ENCODE results near the gene GPLD1. TPM values are rescaled to one million over a fixed set of nuclear protein-coding genes. Genes with fewer than 3 reads are reported as not detected.
"Not testable (repeated sequence)": the region's sequence is repeated elsewhere in the genome, so short reads cannot be mapped to it uniquely, and the experiment has no call there.

GPLD1 gene
- total and polyA plus RNA-seq, 4 donors, result 7.7 to 13.1 (median 10.4) TPM

- Histone ChIP-seq H3K27ac (ENCODE audit: low read depth, low read length) (no peak overlapping the region), H3K4me3 (ENCODE audit: low read depth, low read length) (no peak overlapping the region), H3K9me3 (ENCODE audit: control insufficient read depth, insufficient read depth, low read length) (no peaks in the 10 kb centered on the region), H3K27me3 (ENCODE audit: control insufficient read depth, insufficient read depth, low read length) (no peaks in the 10 kb centered on the region), H3K4me1 (ENCODE audit: control insufficient read depth, insufficient read depth, low read length) (peaks cover 3% of the 10 kb centered on the region), H3K36me3 (ENCODE audit: control insufficient read depth, insufficient read depth, low read length) (peaks cover 11% of the 10 kb centered on the region)
- peak in 1 of 6 donors; percentile 70 for DNase-seq (ENCODE audit: low read depth in 4 of 6, low spot score in 6 of 6)
- 67% methylated on average over 9 of the region's 13 CpGs for WGBS (ENCODE audit: insufficient coverage)
Measured at GRCh38 chr6:24522228-24523176, 33.1 kb upstream of the GPLD1 start.

- DNase-seq (ENCODE audit: low read depth in 4 of 6, low spot score in 6 of 6), result peak in 2 of 6 donors; percentile 10 to 19
- WGBS (ENCODE audit: insufficient coverage), result 23% methylated on average over 3 of the region's 6 CpGs
- no peak overlapping the region for H3K27ac ChIP-seq (ENCODE audit: low read depth, low read length)
Measured at GRCh38 chr6:24520929-24521546, 31.7 kb upstream of the GPLD1 start.

GRCh38 chr6:24517659-24518543 lies 28.5 kb upstream of the GPLD1 start:
- WGBS (ENCODE audit: insufficient coverage), result no CpG with 5 or more reads among the region's 4 CpGs
- DNase-seq (ENCODE audit: low read depth in 4 of 6, low spot score in 6 of 6), result no peak
- Histone ChIP-seq H3K27me3 (ENCODE audit: control insufficient read depth, insufficient read depth, low read length) (no peaks in the 10 kb centered on the region), H3K36me3 (ENCODE audit: control insufficient read depth, insufficient read depth, low read length) (peaks cover 26% of the 10 kb centered on the region), H3K4me3 (ENCODE audit: low read depth, low read length) (no peak overlapping the region), H3K27ac (ENCODE audit: low read depth, low read length) (no peak overlapping the region), H3K9me3 (ENCODE audit: control insufficient read depth, insufficient read depth, low read length) (no peaks in the 10 kb centered on the region), H3K4me1 (ENCODE audit: control insufficient read depth, insufficient read depth, low read length) (peaks cover 3% of the 10 kb centered on the region)

More at GRCh38 chr6:24520929-24521546, 31.7 kb upstream of the GPLD1 start:
- no peak overlapping the region for H3K4me3 ChIP-seq (ENCODE audit: low read depth, low read length)
- H3K9me3 ChIP-seq (ENCODE audit: control insufficient read depth, insufficient read depth, low read length), result no peaks in the 10 kb centered on the region
- H3K4me1 ChIP-seq (ENCODE audit: control insufficient read depth, insufficient read depth, low read length), result peaks cover 3% of the 10 kb centered on the region
- H3K27me3 ChIP-seq (ENCODE audit: control insufficient read depth, insufficient read depth, low read length), result no peaks in the 10 kb centered on the region
- H3K36me3 ChIP-seq (ENCODE audit: control insufficient read depth, insufficient read depth, low read length), result peaks cover 11% of the 10 kb centered on the region

- Histone ChIP-seq H3K4me3 (ENCODE audit: low read depth, low read length) (no peak overlapping the region), H3K9me3 (ENCODE audit: control insufficient read depth, insufficient read depth, low read length) (no peaks in the 10 kb centered on the region), H3K36me3 (ENCODE audit: control insufficient read depth, insufficient read depth, low read length) (peaks cover 25% of the 10 kb centered on the region), H3K27ac (ENCODE audit: low read depth, low read length) (no peak overlapping the region), H3K4me1 (ENCODE audit: control insufficient read depth, insufficient read depth, low read length) (no peaks in the 10 kb centered on the region), H3K27me3 (ENCODE audit: control insufficient read depth, insufficient read depth, low read length) (no peaks in the 10 kb centered on the region)
- 100% methylated on average over 1 of the region's 4 CpGs for WGBS (ENCODE audit: insufficient coverage)
- DNase-seq (ENCODE audit: low read depth in 4 of 6, low spot score in 6 of 6), result no peak
Measured at GRCh38 chr6:24513602-24514001, 24.2 kb upstream of the GPLD1 start.

- H3K36me3 ChIP-seq (ENCODE audit: control insufficient read depth, insufficient read depth, low read length), result peaks cover 25% of the 10 kb centered on the region
- not testable (repeated sequence) for H3K9me3 ChIP-seq (ENCODE audit: control insufficient read depth, insufficient read depth, low read length); H3K27me3 ChIP-seq (ENCODE audit: control insufficient read depth, insufficient read depth, low read length); H3K27ac ChIP-seq (ENCODE audit: low read depth, low read length); H3K4me3 ChIP-seq (ENCODE audit: low read depth, low read length); H3K4me1 ChIP-seq (ENCODE audit: control insufficient read depth, insufficient read depth, low read length); DNase-seq (ENCODE audit: low read depth in 4 of 6, low spot score in 6 of 6)
- WGBS (ENCODE audit: insufficient coverage), result 60% methylated on average over 4 of the region's 6 CpGs
Measured at GRCh38 chr6:24511976-24512375, 22.6 kb upstream of the GPLD1 start.

GRCh38 chr6:24506814-24507520 lies 17.6 kb upstream of the GPLD1 start:
- no CpG with 5 or more reads among the region's 3 CpGs for WGBS (ENCODE audit: insufficient coverage)
- DNase-seq (ENCODE audit: low read depth in 4 of 6, low spot score in 6 of 6), result no peak

GRCh38 chr6:24504649-24505586 lies 15.5 kb upstream of the GPLD1 start:
- no peak for DNase-seq (ENCODE audit: low read depth in 4 of 6, low spot score in 6 of 6)

More at GRCh38 chr6:24506814-24507520, 17.6 kb upstream of the GPLD1 start:
- no peaks in the 10 kb centered on the region for H3K4me1 ChIP-seq (ENCODE audit: control insufficient read depth, insufficient read depth, low read length)
- H3K36me3 ChIP-seq (ENCODE audit: control insufficient read depth, insufficient read depth, low read length), result peaks cover 20% of the 10 kb centered on the region
- no peak overlapping the region for H3K27ac ChIP-seq (ENCODE audit: low read depth, low read length)
- H3K27me3 ChIP-seq (ENCODE audit: control insufficient read depth, insufficient read depth, low read length), result no peaks in the 10 kb centered on the region
- no peak overlapping the region for H3K4me3 ChIP-seq (ENCODE audit: low read depth, low read length)
- H3K9me3 ChIP-seq (ENCODE audit: control insufficient read depth, insufficient read depth, low read length), result peaks cover 3% of the 10 kb centered on the region

GRCh38 chr6:24504287-24504648 lies 14.9 kb upstream of the GPLD1 start:
- H3K27ac ChIP-seq (ENCODE audit: low read depth, low read length), result no peak overlapping the region
- DNase-seq (ENCODE audit: low read depth in 4 of 6, low spot score in 6 of 6), result no peak
- no CpG with 5 or more reads among the region's 1 CpG for WGBS (ENCODE audit: insufficient coverage)
- H3K4me1 ChIP-seq (ENCODE audit: control insufficient read depth, insufficient read depth, low read length), result no peaks in the 10 kb centered on the region
- H3K27me3 ChIP-seq (ENCODE audit: control insufficient read depth, insufficient read depth, low read length), result no peaks in the 10 kb centered on the region
- H3K4me3 ChIP-seq (ENCODE audit: low read depth, low read length), result no peak overlapping the region
- peaks cover 3% of the 10 kb centered on the region for H3K9me3 ChIP-seq (ENCODE audit: control insufficient read depth, insufficient read depth, low read length)
- peaks cover 20% of the 10 kb centered on the region for H3K36me3 ChIP-seq (ENCODE audit: control insufficient read depth, insufficient read depth, low read length)

More at GRCh38 chr6:24504649-24505586, 15.5 kb upstream of the GPLD1 start:
- no peak overlapping the region for H3K4me3 ChIP-seq (ENCODE audit: low read depth, low read length)
- WGBS (ENCODE audit: insufficient coverage), result 91% methylated on average over 13 of the region's 14 CpGs
- peaks cover 20% of the 10 kb centered on the region for H3K36me3 ChIP-seq (ENCODE audit: control insufficient read depth, insufficient read depth, low read length)
- H3K9me3 ChIP-seq (ENCODE audit: control insufficient read depth, insufficient read depth, low read length), result peaks cover 3% of the 10 kb centered on the region
- H3K27me3 ChIP-seq (ENCODE audit: control insufficient read depth, insufficient read depth, low read length), result no peaks in the 10 kb centered on the region
- no peak overlapping the region for H3K27ac ChIP-seq (ENCODE audit: low read depth, low read length)
- H3K4me1 ChIP-seq (ENCODE audit: control insufficient read depth, insufficient read depth, low read length), result no peaks in the 10 kb centered on the region
